GM21723 (cell line): ENCODE results near the gene LTB4R.

Experiments
- ATAC-seq: cut with Tn5 transposase; IDR thresholded peaks from one replicate; pipeline ENCODE4 v1.9.1; 2021; ENCODE audit warnings: mild to moderate bottlenecking, moderate library complexity; ENCODE audit not compliant: unreplicated experiment

The LTB4R gene, protein sequence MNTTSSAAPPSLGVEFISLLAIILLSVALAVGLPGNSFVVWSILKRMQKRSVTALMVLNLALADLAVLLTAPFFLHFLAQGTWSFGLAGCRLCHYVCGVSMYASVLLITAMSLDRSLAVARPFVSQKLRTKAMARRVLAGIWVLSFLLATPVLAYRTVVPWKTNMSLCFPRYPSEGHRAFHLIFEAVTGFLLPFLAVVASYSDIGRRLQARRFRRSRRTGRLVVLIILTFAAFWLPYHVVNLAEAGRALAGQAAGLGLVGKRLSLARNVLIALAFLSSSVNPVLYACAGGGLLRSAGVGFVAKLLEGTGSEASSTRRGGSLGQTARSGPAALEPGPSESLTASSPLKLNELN

DNA sequence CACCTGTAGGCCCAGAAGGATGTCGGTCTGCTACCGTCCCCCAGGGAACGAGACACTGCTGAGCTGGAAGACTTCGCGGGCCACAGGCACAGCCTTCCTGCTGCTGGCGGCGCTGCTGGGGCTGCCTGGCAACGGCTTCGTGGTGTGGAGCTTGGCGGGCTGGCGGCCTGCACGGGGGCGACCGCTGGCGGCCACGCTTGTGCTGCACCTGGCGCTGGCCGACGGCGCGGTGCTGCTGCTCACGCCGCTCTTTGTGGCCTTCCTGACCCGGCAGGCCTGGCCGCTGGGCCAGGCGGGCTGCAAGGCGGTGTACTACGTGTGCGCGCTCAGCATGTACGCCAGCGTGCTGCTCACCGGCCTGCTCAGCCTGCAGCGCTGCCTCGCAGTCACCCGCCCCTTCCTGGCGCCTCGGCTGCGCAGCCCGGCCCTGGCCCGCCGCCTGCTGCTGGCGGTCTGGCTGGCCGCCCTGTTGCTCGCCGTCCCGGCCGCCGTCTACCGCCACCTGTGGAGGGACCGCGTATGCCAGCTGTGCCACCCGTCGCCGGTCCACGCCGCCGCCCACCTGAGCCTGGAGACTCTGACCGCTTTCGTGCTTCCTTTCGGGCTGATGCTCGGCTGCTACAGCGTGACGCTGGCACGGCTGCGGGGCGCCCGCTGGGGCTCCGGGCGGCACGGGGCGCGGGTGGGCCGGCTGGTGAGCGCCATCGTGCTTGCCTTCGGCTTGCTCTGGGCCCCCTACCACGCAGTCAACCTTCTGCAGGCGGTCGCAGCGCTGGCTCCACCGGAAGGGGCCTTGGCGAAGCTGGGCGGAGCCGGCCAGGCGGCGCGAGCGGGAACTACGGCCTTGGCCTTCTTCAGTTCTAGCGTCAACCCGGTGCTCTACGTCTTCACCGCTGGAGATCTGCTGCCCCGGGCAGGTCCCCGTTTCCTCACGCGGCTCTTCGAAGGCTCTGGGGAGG, at the start of gene LTB4R:
TSS of gene LTB4R (plus strand) at position 857 of the 959 bp plus-strand sequence. CDS start 4,150 bp downstream, outside the sequence.
- ATAC-seq = peak; percentile 73

DNA sequence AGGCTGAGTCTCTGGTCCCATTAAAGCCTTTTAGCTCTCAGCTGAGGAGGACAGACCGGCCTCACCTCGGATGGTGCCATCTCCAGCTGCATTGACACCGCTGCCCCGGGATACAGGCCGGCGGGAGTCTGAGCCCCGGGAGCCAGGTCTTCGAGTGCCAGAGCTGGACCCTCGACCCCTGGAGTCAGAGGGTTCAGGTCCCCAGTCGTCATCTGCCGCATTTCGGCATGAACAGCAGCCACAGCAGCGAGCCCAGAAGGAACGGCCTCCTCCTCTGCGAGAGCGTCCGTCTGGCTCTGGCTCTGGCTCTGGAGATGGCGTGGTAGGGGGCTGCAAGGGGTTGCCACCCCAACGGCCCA, 49.4 kb upstream of the LTB4R start:
- no peak for ATAC-seq

DNA sequence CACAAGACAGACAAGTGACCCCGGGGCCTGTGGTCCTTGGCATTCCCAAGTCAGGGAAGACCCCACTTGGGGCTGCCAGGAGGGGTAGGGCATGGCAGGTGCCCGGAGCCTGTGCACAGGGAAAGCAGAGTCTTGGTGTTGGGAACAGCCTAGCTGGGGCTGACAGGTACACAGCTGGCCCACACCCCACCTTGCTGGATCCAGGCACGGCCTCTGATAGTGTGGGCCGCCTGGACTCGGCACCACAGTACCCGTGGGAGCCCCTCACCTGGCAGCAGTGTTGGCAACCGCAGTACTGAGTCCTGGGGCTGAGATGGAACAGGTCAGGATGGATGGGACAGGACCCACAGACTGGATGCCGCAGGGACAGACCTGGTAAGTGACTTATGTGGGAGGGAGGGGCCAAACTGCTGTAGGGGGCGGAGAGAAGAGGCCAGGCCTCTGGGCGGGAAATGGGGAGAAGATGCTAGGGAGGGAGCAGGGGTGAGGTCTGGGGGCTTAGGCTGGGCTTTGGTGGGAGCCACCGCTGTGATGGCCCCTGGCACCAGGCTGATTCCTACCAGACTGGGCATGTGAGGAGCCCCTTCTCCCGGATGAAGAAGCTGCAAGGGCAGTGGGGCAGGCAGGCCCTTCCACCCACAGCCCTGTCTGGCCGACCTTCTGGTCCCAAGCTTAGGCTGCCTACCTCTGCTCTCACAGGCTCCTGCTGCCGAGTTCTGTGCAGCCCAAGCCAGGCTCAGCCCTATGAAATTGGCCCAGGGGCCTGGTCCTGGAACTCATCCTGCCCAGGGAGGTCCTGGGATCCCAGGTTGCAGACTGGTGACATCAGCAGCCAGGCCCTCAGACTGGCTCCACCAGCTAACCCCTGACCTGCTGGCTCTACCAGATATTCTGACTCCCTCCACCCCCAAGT, 48.2 kb upstream of the LTB4R start, which contains the start of gene TGM1:
TSS of gene TGM1 (minus strand) at position 357 of the 913 bp plus-strand sequence. CDS start 825 bp downstream, outside the sequence.
- ATAC-seq = no peak

DNA sequence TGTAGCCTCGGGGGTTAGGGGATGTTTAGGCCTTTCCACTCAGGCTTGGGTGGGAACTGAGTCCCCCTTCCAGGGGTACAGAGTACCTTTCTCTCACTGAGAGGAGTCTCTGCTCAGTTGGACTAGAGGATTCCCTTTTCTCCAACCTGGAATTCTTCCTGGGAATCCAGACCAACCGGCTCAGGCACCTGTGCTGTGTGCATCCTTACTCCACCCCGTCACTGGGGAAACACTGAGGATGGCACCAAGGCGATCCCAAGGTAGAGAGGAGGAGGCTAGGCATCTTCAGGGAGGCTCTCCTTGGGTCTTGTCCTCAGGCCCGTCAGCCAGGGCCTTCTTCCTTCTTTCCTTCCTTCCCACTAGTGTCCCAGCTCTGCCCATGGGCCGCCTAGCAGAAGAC, 47.5 kb upstream of the LTB4R start:
- ATAC-seq = no peak

DNA sequence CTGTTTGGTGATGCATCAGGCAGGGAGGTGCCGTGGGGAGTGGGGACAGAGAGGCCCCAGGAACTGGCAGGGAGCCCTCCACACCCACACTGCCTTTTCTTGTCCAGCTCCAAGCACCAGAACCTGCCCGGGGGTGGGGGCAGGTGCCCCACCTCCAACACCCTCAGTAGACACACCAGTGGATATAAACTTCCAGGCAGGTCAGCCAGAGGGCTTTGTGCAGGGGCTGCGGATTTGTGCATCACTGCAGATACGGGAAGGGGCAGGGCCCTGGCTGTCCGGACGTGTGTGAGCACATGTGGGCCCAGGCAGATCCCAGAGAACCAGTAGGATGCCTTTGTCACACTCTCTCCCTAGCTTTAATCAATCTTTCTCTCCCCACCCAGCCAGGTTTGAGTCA, 47.0 kb upstream of the LTB4R start:
- no peak for ATAC-seq

DNA sequence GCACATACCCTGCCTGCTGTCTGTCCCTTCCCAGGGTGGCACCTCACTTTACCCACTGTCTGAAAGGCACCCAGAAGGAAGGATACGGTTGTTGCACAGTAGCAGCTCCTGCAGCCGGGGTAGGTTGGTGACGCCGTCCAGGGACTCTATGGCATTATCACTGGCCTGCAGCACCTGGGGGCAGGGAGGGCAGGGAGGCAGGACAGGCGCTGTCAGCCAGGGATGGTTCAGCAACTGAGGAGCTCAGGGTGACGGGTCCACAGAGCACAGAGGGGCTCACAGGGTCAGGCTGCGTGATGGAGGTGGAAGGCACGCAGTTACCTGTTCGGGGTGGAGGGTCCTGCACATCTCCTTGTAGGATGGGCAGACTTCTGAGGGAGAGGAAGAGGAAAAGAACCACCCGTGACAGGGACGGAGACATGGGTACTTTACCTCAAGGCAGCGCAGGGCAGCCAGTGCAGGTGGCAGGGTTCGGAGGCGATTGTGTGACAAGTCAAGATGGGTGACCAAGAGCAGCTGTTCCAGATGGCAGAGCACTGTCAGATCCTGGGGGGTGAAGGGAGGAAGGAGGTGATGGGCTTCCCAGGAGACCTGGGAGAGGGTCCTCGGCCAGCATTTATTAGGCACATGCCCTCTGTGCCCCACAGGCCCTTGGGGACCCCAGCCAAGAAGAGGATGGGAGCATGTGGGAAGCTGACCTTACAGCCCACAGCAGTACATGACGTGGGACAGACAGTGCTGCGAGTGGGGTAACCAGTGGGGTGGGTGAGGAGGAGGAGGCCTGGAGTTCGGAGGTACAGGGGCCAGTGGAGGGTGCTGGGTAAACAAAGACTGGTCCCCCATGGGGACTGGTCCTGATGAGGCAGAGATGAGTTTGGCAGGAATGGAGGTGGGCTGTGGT, 44.7 kb upstream of the LTB4R start:
- ATAC-seq = no peak

DNA sequence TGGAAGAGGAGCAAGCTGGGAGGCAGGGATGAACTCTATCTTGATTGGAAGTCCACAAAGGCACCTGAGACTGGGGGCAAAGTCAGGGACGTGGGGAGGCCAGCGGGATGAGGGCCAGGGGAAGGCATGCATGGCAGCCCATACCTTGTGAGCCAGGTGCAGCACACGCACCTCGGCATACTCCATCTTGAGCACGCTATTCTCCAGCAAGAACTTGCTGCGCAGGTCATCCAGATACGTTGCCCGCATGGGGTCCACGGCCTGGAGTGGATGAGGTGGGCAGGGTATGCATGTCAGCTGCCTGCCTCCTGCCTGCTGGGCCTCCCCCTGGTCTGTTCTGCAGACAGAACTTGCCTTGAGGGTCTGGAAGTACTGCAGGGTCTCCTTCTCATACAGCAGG, 43.8 kb upstream of the LTB4R start:
- no peak for ATAC-seq

DNA sequence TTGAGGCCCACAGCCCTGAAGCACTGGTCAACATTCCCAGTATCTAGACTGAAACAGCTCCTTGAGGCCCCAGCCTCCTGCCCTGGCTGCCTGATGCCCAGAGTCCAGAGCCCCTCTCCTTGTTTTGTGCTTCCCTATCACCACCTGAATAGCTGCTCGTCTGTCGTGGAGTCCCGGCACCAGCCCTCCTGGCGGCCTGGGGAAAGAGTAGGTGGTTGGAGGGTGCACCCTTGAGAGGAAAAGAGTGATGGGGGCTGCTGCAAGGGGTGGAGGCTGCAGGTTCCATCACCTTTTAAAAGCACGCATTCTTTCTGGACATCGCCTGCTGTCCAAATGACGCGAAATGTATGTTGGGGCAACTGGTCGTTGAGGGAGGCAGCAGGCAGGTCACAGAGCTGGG, 43.1 kb upstream of the LTB4R start:
- no peak for ATAC-seq

DNA sequence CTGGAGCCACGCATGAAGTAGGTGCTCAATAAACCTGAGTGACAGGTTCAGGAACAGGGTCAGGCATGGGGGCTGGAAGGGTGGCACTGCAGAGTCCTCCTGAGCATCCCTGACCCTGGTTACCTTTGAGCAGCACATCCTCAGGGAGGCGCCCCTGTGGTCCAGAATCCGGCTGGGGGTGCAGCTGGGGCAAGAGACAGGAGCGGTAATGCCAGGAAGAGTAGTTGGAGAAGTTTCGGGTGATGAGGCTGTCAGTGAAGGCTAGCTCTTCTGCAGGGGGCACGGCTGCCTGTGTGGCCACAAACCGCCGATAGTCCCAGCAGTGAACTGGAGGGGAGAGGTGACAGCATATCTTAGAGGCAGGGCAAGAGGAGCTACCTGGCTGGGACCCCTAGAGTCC, 41.9 kb upstream of the LTB4R start:
- no peak for ATAC-seq

DNA sequence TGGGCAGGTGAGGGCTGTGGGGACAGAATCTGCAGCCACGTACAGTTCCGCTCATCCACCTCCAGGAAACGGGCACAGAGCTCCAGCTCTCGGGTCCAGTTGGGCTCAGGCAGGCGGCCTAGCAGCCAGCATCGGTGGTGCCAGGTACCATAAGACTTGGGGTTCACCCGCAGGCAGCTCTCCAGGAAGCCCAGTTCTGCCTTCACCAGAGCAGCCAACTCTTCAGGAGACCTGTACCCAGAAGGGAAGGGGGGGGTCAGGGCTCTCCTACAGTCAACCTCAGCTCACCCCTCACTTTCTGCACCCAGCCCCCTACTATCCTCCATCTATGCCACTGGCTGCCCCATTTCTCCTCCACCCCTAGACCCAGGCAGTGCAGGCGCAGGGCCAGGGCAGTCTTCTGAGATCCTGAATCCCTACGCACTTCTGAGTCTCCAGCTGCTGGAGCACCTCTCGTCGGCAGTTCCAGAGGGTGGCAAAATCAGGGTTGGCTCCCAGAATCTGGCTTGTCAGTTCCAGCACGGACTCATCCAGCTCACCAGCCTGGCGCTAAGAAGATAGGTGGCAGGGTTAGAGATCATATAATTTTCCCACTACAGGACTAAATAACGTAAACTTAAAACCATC, 41.3 kb upstream of the LTB4R start:
- ATAC-seq = no peak

DNA sequence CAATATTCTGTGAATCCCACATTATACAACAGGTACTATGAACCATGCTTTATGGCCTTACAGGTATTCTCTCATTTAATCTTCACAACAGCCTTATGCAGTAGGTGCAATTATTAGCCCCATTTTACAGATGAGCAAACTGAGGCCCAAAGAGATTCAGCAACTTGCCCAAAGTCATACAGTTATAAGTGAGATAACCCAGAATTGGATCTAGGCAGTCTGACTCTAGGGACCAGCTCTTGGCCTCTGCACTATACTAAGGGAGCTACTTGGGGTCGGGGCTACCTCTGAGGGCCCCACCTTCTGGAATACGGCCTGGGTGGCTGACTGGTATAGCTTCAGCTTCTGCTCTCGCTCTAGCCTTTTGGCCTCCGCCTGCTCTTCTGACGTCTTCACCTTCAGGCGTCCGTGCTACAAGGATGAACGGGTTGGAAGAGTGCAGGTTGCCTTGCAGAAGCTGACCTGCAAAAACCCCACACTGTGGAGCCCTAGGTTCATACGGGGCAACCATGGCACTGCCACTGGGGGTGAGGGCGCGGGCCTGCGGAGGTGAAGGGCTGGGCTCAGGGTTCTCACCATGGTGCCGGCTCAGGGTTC, 40.7 kb upstream of the LTB4R start:
- peak; percentile 1 for ATAC-seq

DNA sequence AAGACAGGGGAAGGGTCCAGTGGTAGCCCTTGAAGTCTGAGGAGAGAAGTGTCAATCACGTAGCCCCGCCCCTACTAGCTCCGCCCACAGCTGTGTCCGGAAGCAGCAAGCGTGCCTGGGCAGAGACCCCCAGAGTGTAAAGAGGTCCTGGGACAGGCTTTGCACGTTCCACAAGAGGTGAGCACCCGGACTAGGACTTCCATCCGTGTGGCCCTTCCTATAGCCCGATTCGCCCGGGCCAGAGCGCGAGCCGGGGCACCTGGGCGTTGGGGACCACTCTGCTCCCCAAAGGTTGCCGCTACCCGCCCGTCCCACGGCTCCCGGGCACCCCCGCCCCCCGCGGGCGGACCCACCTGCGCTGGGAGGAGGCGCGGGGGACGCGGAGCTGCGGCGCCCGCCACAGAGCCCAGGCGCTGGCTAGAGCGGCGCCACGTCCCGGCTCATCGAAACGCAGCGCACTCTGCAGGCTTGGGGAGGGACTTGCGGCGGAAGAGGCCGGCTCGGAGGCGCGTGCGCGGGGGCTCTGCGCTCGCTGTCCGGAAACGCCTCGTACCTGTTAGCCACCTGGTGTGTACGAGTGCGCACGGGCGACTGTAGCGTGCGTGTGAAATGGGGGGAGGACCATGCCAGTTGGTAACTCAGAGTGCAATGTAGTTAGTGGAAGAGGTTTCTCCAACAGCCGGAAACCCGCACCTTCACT, 40.0 kb upstream of the LTB4R start, which contains the start of gene RABGGTA:
TSS of gene RABGGTA (minus strand) at position 464 of the 700 bp plus-strand sequence. CDS start 482 bp downstream, outside the sequence.
- ATAC-seq = peak; percentile 83

DNA sequence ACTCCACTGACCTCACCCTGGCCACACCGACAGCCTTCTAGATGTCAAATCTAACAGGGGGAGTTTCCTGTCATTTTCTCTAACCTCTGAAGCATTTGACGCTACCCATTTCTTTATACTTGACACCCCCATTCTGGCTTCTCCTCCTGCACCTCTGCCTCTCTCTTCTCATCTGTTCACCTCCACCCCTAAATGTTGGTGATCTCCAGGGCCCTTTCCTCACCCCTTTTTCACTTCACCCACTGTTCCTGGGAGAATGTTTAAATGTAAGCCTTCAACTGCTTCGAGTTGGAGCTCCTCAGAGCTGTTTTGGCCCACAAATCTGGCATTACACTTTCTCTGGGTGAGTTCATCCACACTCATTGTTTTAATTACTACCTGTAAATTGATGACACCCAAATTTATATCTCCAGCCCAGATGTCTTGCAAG, 39.5 kb upstream of the LTB4R start:
- ATAC-seq = no peak

DNA sequence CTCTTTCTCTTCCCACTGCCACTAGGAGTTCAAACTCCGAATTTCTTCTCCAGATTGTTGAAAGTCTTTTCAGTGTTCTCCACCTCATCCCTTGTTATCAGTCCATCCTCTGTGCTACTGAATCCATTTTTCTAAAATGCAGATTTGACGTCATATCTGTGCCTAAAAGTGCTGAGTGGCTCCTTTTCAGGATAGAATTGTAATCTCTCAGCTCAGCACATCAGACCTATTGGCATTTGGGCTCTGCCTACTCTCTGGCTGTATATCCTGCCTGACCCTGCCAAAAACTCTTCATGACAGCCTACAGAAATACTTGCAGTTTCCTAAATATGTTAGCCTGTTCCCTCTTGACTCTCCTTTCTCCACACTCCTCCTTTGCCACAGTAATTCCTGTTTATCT, 38.8 kb upstream of the LTB4R start:
- no peak for ATAC-seq

DNA sequence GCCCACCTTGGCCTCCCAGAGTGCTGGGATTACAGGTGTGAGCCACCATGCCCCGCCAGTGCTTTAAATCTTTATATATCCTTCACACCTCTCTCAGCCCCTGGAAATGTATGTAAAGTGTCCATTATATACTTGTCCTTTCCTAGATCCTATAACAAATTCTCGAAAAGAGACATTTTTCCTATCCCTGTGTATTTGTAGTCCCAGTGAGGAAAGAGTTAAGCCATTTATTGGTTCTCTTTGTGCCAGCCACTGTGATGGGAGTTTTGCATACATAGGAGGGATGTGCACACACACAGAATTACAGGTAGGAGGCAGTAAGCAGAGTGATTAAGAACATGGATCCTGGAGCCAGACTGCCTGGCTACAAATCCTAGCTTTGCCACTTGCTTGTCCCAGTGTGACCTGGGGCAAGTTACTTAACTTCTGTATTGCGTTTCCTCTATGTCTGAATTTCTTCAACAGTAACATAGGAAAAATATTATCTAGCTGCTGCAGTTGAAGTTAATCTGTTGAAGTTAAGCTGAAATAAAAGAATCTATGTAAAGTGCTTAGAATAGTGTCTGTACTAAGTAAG, 37.8 kb upstream of the LTB4R start:
- ATAC-seq = no peak

DNA sequence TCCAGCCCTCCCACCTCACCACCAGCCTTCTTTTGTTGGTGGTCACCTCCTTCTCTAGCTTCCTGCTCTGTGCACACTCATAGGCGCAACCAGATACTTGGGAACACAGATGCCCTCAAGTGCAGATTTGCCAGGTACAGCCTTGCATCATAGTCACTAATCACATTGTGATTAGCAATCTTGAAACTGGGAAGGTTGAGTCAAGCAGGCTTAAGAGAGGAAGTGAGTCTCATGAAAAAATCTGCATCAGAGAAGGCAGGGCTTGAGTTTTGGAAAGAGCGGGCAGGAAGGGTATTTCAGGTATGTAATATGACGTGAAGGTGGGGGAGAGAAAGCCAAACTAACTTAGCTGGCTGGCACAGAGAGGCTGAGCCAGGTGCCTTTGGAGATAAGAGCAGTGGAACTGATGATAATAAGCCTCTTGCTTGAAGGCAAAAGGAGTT, 37.2 kb upstream of the LTB4R start:
- peak; percentile 48 for ATAC-seq

DNA sequence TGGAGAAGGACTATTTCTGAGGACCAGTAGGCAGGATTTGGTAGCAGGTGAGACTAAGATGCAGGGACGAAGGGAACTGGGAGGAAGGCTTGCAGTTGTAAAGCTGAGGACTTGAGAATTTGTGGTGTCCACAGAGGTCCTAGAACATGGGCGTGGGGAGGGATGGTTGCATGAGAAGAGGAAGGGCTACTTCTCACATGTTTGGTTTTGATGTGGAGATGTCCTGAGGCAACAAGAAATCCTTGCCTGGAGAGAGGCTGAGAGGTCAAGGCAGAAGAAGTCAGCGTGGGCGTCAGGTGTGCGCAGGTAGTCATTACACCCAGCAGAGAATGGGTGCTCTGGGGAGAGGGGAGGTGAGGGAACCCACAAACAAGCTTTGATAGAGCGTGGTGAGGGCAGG, 34.2 kb upstream of the LTB4R start:
- ATAC-seq = no peak
